ENCODE measurements around the gene SCNN1B. TPM values are rescaled to one million over a fixed set of nuclear protein-coding genes. Genes with fewer than 3 reads are reported as not detected.
"Not testable (repeated sequence)": the region's sequence is repeated elsewhere in the genome, so short reads cannot be mapped to it uniquely, and the experiment has no call there.

Gene SCNN1B
- total RNA-seq, 3 donors from 2014 or later, result 3.0 to 18.0 (median 18.0) TPM

DNA sequence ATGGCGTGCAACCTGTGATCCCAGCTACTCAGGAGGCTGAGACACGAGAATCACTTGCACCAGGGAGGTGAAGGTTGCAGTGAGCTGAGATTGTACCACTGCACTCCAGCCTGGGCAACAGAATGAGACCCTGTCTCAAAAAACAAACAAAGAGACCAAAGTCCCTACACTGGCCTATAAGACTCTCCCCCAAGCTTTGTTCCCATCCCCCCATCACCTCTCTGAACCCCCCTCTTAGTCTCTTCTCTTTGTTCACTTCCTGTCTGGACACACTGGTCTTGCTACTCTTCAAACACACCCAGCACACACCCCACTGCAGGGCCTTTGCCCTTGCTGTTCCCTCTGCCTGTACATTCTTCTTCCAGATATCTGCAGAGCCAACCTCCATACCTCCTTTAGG is 7.8 kb upstream of the SCNN1B start:
- intact Hi-C loops (cut with DNase I; ENCODE audit: low total_unique reads), result no loop called here
- Histone ChIP-seq H3K4me3 (no peak overlapping the region), H3K27me3 (no peaks in the 10 kb centered on the region), H3K36me3 (no peaks in the 10 kb centered on the region), H3K4me1 (no peaks in the 10 kb centered on the region), H3K27ac (peak overlapping the region in 1 of 2 donors; percentile 44), H3K9me3 (no peaks in the 10 kb centered on the region)
- no peak for DNase-seq (ENCODE audit: low spot score in 2 of 2)
- TF ChIP-seq POLR2AphosphoS5 (IDR thresholded peaks at IDR 0.05) (no peak), POLR2A (IDR thresholded peaks at IDR 0.05) (no peak)
- TF ChIP-seq, protein P1, sequence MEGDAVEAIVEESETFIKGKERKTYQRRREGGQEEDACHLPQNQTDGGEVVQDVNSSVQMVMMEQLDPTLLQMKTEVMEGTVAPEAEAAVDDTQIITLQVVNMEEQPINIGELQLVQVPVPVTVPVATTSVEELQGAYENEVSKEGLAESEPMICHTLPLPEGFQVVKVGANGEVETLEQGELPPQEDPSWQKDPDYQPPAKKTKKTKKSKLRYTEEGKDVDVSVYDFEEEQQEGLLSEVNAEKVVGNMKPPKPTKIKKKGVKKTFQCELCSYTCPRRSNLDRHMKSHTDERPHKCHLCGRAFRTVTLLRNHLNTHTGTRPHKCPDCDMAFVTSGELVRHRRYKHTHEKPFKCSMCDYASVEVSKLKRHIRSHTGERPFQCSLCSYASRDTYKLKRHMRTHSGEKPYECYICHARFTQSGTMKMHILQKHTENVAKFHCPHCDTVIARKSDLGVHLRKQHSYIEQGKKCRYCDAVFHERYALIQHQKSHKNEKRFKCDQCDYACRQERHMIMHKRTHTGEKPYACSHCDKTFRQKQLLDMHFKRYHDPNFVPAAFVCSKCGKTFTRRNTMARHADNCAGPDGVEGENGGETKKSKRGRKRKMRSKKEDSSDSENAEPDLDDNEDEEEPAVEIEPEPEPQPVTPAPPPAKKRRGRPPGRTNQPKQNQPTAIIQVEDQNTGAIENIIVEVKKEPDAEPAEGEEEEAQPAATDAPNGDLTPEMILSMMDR (IDR thresholded peaks at IDR 0.05), result no peak

DNA sequence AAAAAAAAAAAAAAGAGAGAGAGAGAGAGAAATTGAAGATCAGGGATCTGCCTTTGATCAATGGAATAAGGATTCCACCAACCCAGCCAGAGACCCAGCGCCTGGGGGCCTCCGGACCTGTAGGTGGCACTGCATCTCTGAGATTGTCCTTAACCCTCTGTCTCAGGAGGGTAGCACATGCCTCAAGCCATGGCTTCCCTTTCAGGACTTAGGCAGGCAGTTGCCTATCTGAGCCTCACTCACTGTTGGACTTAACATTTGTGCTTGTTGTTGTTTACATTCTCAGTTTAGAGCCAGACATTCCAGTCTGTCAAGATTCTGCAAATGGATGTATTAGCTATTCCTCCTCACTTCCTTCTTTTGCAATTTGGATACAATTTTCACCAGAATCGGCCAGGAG is 5.1 kb upstream of the SCNN1B start:
- DNase-seq (ENCODE audit: low spot score in 2 of 2), result no peak
- intact Hi-C loops (cut with DNase I; ENCODE audit: low total_unique reads), result no loop called here
- H3K27me3 ChIP-seq, result peaks cover 0 to 5% of the 10 kb centered on the region in 2 donors
- no peak overlapping the region for H3K4me3 ChIP-seq
- no peaks in the 10 kb centered on the region for H3K36me3 ChIP-seq
- H3K9me3 ChIP-seq, result no peaks in the 10 kb centered on the region
- H3K4me1 ChIP-seq, result no peaks in the 10 kb centered on the region
- peak overlapping the region in 1 of 2 donors; percentile 32 for H3K27ac ChIP-seq
- TF ChIP-seq POLR2A (IDR thresholded peaks at IDR 0.05) (no peak), POLR2AphosphoS5 (IDR thresholded peaks at IDR 0.05) (no peak)
- TF ChIP-seq, protein P1 (IDR thresholded peaks at IDR 0.05), result no peak

DNA sequence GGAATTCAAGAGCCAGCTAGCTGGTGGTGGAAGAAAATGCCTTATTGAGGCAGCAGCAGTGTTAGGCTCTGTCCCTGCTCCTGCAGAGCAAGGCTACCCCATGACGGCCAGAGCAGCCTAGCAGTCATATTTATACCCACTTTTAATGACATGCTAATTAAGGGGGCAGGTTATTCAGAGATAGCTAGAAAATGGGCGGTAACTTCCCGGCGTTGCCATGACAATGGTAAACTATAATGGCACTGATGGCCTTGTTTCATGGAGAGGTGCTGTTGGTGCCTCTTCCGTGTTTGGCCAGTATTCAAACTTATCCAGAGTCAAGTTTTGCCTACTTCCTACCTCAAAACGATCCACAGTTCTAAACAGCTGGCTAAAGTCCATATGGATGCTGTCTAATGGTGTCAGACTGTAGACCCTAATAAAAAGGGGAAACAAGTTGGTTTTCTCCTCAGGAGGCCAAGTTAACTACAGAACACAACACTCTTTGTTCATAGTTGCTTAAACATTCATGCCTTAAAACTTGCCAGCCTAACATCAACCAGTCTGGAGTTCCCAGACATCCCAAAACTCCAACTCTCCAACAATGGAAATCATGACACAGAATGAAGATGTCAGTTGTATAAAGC is 3.7 kb upstream of the SCNN1B start:
- no peak overlapping the region for H3K4me3 ChIP-seq
- no peaks in the 10 kb centered on the region for H3K36me3 ChIP-seq
- H3K27me3 ChIP-seq, result peaks cover 0 to 13% of the 10 kb centered on the region in 2 donors
- peak overlapping the region in 1 of 2 donors; percentile 30 for H3K27ac ChIP-seq
- H3K4me1 ChIP-seq, result no peaks in the 10 kb centered on the region
- no peak for DNase-seq (ENCODE audit: low spot score in 2 of 2)
- intact Hi-C loops (cut with DNase I; ENCODE audit: low total_unique reads), result no loop called here
- TF ChIP-seq, protein P1 (IDR thresholded peaks at IDR 0.05), result no peak
- TF ChIP-seq POLR2AphosphoS5 (IDR thresholded peaks at IDR 0.05), result no peak
- TF ChIP-seq POLR2A (IDR thresholded peaks at IDR 0.05), result no peak
- H3K9me3 ChIP-seq, result no peaks in the 10 kb centered on the region

DNA sequence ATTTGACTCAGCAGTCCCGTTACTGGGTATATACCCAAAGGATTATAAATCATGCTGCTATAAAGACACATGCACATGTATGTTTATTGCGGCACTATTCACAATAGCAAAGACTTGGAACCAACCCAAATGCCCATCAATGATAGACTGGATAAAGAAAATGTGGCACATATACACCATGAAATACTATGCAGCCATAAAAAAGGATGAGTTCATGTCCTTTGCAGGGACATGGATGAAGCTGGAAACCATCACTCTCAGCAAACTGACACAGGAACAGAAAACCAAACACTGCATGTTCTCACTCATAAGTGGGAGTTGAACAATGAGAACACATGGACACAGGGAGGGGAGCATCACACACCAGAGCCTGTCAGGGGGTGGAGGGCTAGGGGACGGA is 2.3 kb upstream of the SCNN1B start:
- H3K27ac ChIP-seq; H3K9me3 ChIP-seq; H3K4me1 ChIP-seq; H3K4me3 ChIP-seq; intact Hi-C loops (cut with DNase I; ENCODE audit: low total_unique reads); H3K36me3 ChIP-seq; DNase-seq (ENCODE audit: low spot score in 2 of 2): not testable (repeated sequence)
- H3K27me3 ChIP-seq, result peaks cover 0 to 13% of the 10 kb centered on the region in 2 donors

DNA sequence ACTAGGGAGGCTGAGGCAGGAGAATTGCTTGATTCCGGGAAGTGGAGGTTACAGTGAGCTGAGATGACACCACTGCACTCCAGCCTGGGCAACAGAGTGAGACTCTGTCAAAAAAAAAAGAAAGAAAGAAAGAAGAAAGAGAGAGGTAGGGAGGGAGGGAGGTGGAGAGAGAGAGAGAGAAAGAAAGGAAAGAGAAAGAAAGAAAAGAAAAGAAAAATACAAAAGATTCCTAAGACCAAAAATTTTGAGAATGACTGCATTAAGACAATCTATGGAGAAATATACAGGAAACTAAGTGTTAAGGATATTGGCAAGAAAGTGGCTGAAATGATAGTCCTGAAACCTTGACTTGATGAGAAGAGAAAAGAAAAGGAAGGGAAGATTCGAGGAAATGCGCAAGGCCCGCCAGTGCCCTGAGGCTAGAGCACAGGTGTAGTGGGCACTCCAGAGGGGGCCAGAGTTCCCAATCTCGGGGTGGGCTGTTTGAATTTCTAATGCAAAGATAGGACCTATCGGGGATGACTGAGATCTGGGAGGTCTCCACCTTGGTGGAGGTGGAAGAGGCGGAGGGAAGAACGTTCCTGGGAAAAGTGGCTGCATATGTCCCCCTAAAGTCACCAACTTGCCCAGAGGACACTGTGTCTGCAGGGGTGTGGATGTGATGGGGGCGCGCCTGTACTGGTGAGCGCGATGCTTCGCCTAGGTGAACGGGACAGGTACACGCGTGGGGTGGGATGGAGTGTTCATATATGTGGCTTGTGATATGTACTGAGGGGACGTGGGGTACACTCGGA is 654 bp upstream of the SCNN1B start:
- no peaks in the 10 kb centered on the region for H3K9me3 ChIP-seq
- intact Hi-C loops (cut with DNase I; ENCODE audit: low total_unique reads), result no loop called here
- H3K4me1 ChIP-seq, result no peaks in the 10 kb centered on the region
- H3K36me3 ChIP-seq, result no peaks in the 10 kb centered on the region
- H3K27me3 ChIP-seq, result peaks cover 0 to 13% of the 10 kb centered on the region in 2 donors
- no peak for DNase-seq (ENCODE audit: low spot score in 2 of 2)
- peak overlapping the region; percentile 28 to 77 (median 62) for H3K4me3 ChIP-seq
- TF ChIP-seq, protein P1 (IDR thresholded peaks at IDR 0.05), result no peak
- TF ChIP-seq POLR2AphosphoS5 (IDR thresholded peaks at IDR 0.05), result no peak
- TF ChIP-seq POLR2A (IDR thresholded peaks at IDR 0.05), result no peak
- H3K27ac ChIP-seq, result peak overlapping the region; percentile 55

Data from breast epithelium (tissue), 4 donors.